PC-9 (cell line): ENCODE data around the gene TCEA3. TPM values are rescaled to one million over a fixed set of nuclear protein-coding genes. Genes with fewer than 3 reads are reported as not detected.

ENCODE experiments used
- BruUV-seq: library from RNA; stranded (reverse); fragments of 400-500 nt; replicated peaks from 2 replicates; lab custom pipeline; 2021; lab: Mats Ljungman, UMichigan
- CTCF ChIA-PET: fragments of 300-600 bp; sonication (Branson Sonifier 250); formaldehyde crosslinking; loops from one replicate; lab custom pipeline; 2022; ENCODE audit warnings: antibody characterized with exemption; lab: Charles Lee
- POLR2A ChIA-PET: fragments of 300-600 bp; sonication (Branson Sonifier 250); formaldehyde crosslinking; loops from one replicate; lab custom pipeline; 2022; ENCODE audit warnings: antibody characterized with exemption; ENCODE audit not compliant: unreplicated experiment; lab: Charles Lee
- DNase-seq, 2 experiments: peaks; one replicate each; pipeline versions ENCODE4 v3.0.0 to v3.0.0-alpha.2; 2015 to 2022; ENCODE audit warnings: mixed read lengths in 1 of 2
- H2AFZ ChIP-seq: fragments of 200-600 bp; sonication (generic); 2 replicates; pipeline ENCODE4 v1.8.1; 2017; ENCODE audit warnings: antibody characterized with exemption
- H3F3A ChIP-seq: fragments of 200-600 bp; sonication (generic); 2 replicates; pipeline ENCODE4 v1.8.1; 2017; ENCODE audit warnings: antibody characterized with exemption, mild to moderate bottlenecking, low read depth; ENCODE audit not compliant: insufficient read depth
- H3K27ac ChIP-seq: fragments of 200-600 bp; sonication (generic); 2 replicates; pipeline ENCODE4 v1.6.1; 2016; ENCODE audit warnings: mixed run types
- H3K27me3 ChIP-seq: fragments of 200-600 bp; sonication (generic); 2 replicates; pipeline ENCODE4 v1.6.1; 2016; ENCODE audit warnings: low read depth, mixed run types; ENCODE audit not compliant: insufficient read depth
- H3K36me3 ChIP-seq: fragments of 200-600 bp; sonication (generic); 2 replicates; pipeline ENCODE4 v1.6.1; 2016; ENCODE audit warnings: low read depth, mixed run types
- H3K4me1 ChIP-seq: fragments of 200-600 bp; sonication (generic); replicated peaks from 2 replicates; pipeline ENCODE4 v1.6.1; 2016; ENCODE audit warnings: mixed run types; ENCODE audit not compliant: insufficient read depth
- H3K4me2 ChIP-seq: fragments of 200-600 bp; sonication (generic); 2 replicates; pipeline ENCODE4 v1.6.1; 2017; ENCODE audit warnings: mixed run types
- H3K4me3 ChIP-seq: fragments of 200-600 bp; sonication (generic); 2 replicates; pipeline ENCODE4 v1.6.1; 2016; ENCODE audit warnings: mixed run types
- H3K79me2 ChIP-seq: fragments of 200-600 bp; sonication (generic); 2 replicates; pipeline ENCODE4 v1.6.1; 2017; ENCODE audit warnings: low read depth, mixed run types
- H3K9me2 ChIP-seq: fragments of 200-600 bp; sonication (generic); 2 replicates; pipeline ENCODE4 v1.8.1; 2017; ENCODE audit warnings: mild to moderate bottlenecking; ENCODE audit not compliant: insufficient read depth
- H3K9me3 ChIP-seq: fragments of 200-600 bp; sonication (generic); 2 replicates; pipeline ENCODE4 v1.8.1; 2016; ENCODE audit warnings: low read depth; ENCODE audit not compliant: insufficient read depth
- H4K20me1 ChIP-seq: fragments of 200-600 bp; sonication (generic); 2 replicates; pipeline ENCODE4 v1.8.1; 2017; ENCODE audit not compliant: insufficient read depth
- CTCF ChIP-seq: fragments of 200-600 bp; sonication (generic); conservative IDR thresholded peaks from 2 replicates; pipeline ENCODE4 v1.6.1; 2017; ENCODE audit warnings: mixed run types, antibody characterized with exemption, mild to moderate bottlenecking, moderate library complexity
- EZH2 ChIP-seq: fragments of 200-600 bp; sonication (generic); IDR thresholded peaks from 2 replicates; pipeline ENCODE4 v1.8.0; 2017; ENCODE audit warnings: antibody characterized with exemption, low read depth
- intact Hi-C: fragments of 100-400 bp; cut with micrococcal nuclease; formaldehyde crosslinking; loops from one replicate; pipeline ENCODE4 v1.10.0; 2022; ENCODE audit not compliant: unreplicated experiment
- total RNA-seq: library from RNA; stranded (reverse); gene quantifications from 2 replicates; pipeline ENCODE4 v1.2.3, GENCODE V29; 2021

The TCEA3 gene
- total RNA-seq, 1 experiment from 2014 or later, result 2.7 TPM

DNA sequence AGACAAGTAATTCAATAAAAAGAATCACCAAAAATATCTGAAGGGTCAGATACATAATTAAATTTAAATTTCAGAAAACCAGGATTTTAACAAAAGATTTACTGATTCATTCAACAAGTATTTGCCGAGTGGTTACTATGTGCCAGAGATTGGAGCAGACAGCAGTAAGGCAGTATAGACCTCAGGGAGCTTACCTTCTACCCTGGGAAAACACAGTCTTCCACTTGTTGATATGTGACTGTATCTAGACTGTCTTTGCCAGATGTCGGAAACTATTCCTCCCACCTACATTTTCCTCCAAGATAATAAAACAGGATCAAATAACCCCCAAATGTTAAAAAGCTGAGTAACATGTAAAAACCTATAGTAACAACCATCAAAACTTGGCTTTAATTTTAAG is 86.7 kb downstream of the TCEA3 start:
- Histone ChIP-seq H4K20me1 (peaks cover 64% of the 10 kb centered on the region), H3K27me3 (no peaks in the 10 kb centered on the region), H3K9me3 (no peaks in the 10 kb centered on the region), H3K4me1 (peaks cover 32% of the 10 kb centered on the region), H2AFZ (no peak overlapping the region), H3K4me2 (no peak overlapping the region), H3K79me2 (peaks cover 83% of the 10 kb centered on the region), H3K9me2 (no peaks in the 10 kb centered on the region), H3K27ac (no peak overlapping the region), H3K4me3 (no peak overlapping the region), H3F3A (peaks cover 19% of the 10 kb centered on the region; the same call in 1 of the 2 replicates), H3K36me3 (peaks cover 13% of the 10 kb centered on the region)
- TF ChIP-seq EZH2 (no peak), CTCF (no peak)
- no TSS peak for BruUV-seq
- POLR2A ChIA-PET, result no interaction called here
- CTCF ChIA-PET, result no interaction called here
- DNase-seq, result no peak
- intact Hi-C loops, result no loop called here

- DNase-seq, result no peak
- ChIA-PET POLR2A (no interaction called here), CTCF (interaction anchor here (0.6 to 0.7 kb wide), 2 partner anchors 197 to 346 kb away, joined by 3 read pairs; no protein-coding TSS in a partner anchor)
- peaks cover 54% of the 10 kb centered on the region for H3K79me2 ChIP-seq
- intact Hi-C loops, result no loop called here
- H3K36me3 ChIP-seq, result peaks cover 28% of the 10 kb centered on the region
- no peak overlapping the region for H3K4me3 ChIP-seq
- BruUV-seq, result no TSS peak
- H3K9me3 ChIP-seq, result no peaks in the 10 kb centered on the region
- no peak overlapping the region for H3K27ac ChIP-seq
- H3F3A ChIP-seq, result peaks cover 4% of the 10 kb centered on the region; the same call in 1 of the 2 replicates
- no peak overlapping the region for H2AFZ ChIP-seq
- H3K4me2 ChIP-seq, result no peak overlapping the region
- H3K4me1 ChIP-seq, result no peaks in the 10 kb centered on the region
- peaks cover 13% of the 10 kb centered on the region; the same call in 1 of the 2 replicates for H4K20me1 ChIP-seq
- no peaks in the 10 kb centered on the region for H3K27me3 ChIP-seq
- no peaks in the 10 kb centered on the region for H3K9me2 ChIP-seq
- no peak for TF ChIP-seq CTCF
- TF ChIP-seq EZH2, result no peak
These were observed 92.8 kb downstream of the TCEA3 start for GRCh38 chr1:23331713-23332112.

Other genes starting within 250 kb of the TCEA3 start
- gene HTR1D, start 207.2 kb downstream of the TCEA3 start, total RNA-seq, result 15.0 and 17.1 TPM in 2 replicates
- gene HNRNPR, start 80.5 kb downstream of the TCEA3 start, total RNA-seq, result 149 and 198 TPM in 2 replicates
- 12.2 and 14.0 TPM in 2 replicates for gene ZNF436, start 54.9 kb downstream of the TCEA3 start, total RNA-seq
- 17.6 and 24.1 TPM in 2 replicates for gene ASAP3, start 59.4 kb upstream of the TCEA3 start, total RNA-seq
- 7.6 and 9.0 TPM in 2 replicates for gene E2F2, start 106.5 kb upstream of the TCEA3 start, total RNA-seq
- 10.4 and 24.7 TPM in 2 replicates for gene ID3, start 134.8 kb upstream of the TCEA3 start, total RNA-seq